ENCODE results near the gene LDLRAD1.
"Not testable (repeated sequence)": the region's sequence is repeated elsewhere in the genome, so short reads cannot be mapped to it uniquely, and the experiment has no call there.

Gene LDLRAD1

GRCh38 chr1:53992085-53992874 is 25.7 kb downstream of the LDLRAD1 start:
- no peak for DNase-seq

GRCh38 chr1:53987880-53988279 is 30.1 kb downstream of the LDLRAD1 start:
- no peak for DNase-seq

DNA sequence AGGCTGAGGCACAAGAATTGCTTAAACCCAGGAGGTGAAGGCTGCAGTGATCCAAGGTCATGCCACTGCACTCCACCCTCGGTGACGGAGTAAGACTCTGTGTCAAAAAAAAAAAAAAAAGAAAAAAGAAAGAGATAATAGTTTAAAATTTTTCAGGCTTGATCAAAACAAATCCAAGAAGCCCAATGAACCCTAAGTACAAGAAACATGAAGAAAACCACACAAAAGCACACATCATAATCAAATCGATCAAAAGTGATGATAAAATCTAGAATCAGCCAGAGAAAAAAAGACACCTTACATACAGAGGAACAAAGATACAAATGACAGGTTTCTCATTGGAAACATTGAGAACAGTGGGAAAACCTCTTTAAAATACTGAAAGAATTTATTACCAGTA is 31.5 kb downstream of the LDLRAD1 start:
- no peak for DNase-seq

DNA sequence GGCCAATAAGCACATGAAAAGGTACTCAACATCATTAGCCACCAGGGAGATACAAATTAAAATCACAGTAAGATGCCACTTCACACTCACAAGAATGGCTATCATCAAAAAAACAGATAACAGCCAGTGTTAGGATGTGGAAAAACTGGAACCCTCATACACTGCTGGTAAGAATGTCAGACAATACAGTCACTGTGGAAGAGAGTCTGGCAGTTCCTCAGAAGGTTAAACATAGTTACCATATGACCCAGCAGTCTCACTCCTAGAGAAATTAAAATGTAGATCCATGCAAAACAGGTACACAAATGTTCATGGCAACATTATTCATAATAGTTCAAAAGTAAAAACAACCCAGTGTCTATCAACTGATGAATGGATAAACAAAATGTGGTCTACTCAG is 33.3 kb downstream of the LDLRAD1 start:
- DNase-seq: no peak

DNA sequence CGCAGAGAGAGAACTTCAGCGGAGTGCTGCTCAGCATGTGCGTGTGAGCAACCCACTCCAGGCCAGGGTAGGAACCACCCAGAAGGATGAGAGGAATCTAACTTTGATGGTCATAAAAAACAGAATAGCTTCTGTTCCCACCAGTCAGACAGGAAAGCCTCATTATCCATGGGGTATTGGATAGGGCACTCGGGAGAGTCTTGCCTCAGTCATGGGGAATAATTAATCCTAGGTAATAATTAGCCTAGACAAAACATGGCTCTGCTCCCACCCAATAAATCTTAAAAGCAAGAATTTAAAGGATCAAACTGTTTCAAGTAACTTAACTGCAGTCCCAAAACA is 35.3 kb downstream of the LDLRAD1 start:
- DNase-seq: no peak

GRCh38 chr1:53982034-53982762 is 35.8 kb downstream of the LDLRAD1 start:
- DNase-seq: no peak

GRCh38 chr1:53981220-53981619 is 36.8 kb downstream of the LDLRAD1 start:
- DNase-seq: no peak

- no peak for DNase-seq
These were observed 38.1 kb downstream of the LDLRAD1 start for GRCh38 chr1:53979712-53980450.

DNA sequence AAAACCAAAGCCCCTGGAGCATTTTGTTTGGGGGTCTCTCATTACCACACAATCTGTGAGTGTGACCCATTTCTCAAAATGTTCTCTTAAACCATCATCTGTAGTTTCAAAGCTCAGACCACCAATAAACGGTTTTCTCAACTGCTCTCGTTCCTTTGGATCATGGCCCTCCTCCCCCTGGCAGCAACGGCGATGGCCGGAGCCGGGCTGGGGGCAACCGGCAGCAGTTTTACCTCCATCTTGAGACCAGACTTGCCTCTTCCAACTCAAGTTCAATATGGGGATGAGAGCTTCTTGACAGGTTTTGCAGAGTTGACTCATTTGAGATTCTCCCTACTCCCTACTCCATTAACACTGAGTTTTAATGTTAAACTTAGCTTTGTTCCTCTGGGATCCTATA is 42.1 kb downstream of the LDLRAD1 start:
- no peak for DNase-seq

- DNase-seq: no peak
These were observed 46.3 kb downstream of the LDLRAD1 start for GRCh38 chr1:53971718-53972117.

GRCh38 chr1:53969323-53969722 is 48.7 kb downstream of the LDLRAD1 start:
- DNase-seq: not testable (repeated sequence)

- no peak for DNase-seq
These were observed 49.9 kb downstream of the LDLRAD1 start for GRCh38 chr1:53968125-53968513.

- no peak for DNase-seq
These were observed 50.4 kb downstream of the LDLRAD1 start for GRCh38 chr1:53967409-53968124.

DNA sequence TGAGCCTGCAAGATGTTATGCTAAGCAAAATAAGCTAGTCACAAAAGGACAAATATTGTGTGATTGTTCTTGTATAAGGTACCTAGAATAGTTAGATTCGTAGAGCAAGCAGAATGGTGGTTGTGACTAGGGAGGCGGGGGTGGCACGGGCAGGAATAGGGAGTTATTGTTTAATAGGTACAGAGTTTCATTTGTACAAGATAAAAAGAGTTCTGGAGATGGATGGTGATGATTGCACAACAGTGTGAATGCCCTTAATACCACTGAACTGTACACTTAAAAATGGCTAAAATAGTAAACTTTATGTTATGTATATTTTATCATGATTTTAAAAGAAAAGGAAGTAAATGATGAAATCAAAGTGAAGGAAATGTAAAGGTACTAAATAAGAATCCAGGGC is 51.2 kb downstream of the LDLRAD1 start:
- no peak for DNase-seq

- DNase-seq: no peak
These were observed 53.9 kb downstream of the LDLRAD1 start for GRCh38 chr1:53964109-53964508.

GRCh38 chr1:53963460-53963859 is 54.5 kb downstream of the LDLRAD1 start:
- no peak for DNase-seq

DNA sequence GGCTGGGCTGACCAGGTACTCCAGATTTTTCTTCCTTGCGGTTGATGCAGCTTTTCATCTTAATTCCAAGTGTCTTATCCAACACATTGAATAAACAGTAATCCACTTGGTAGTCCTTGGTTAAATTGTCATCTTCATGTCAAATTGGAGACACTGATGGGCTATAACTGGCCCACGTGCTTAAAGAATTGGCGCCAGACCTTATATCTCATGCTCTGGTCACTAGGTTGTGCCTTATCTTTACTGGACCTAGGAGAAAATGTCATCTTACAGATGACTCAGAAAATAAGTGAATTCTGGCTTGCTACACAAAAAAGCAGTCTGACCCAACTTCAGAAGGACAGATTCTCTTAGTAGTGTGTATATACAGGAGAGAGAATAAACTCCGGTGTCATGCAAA is 55.6 kb downstream of the LDLRAD1 start:
- no peak for DNase-seq

DNA sequence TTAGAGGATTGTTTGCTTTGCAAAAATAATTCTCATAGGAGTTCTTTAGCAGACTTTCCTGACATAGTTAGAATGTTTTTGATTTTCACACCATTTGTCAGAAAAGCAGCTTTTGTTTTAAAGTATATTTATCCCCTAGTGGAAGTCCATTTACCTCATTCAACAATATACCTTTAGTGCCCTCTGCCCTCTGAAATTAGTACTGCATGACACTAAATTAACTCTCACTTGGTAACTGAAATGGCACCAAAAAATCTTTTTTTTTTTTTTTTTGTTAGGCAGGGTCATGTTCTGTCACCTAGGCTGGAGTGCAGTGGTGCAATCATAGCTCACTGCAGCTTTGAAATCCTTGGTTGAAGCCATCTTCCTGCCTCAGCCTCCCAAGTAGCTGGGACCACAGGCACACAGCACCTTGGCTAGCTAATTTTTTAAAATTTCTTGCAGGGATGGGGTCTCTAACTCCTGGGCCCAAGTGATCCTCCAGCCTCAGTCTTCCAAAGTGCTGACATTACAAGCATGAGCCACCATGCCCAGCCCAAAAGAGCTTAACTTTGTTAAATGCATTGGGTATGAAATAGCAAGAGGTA is 58.2 kb downstream of the LDLRAD1 start:
- no peak for DNase-seq
